GM21737 (cell line): Measurements from ENCODE around the gene SERPINI2.

Experiments
- ATAC-seq: cut with Tn5 transposase; IDR thresholded peaks from one replicate; pipeline ENCODE4 v1.9.1; 2021; ENCODE audit warnings: mild to moderate bottlenecking, moderate library complexity; ENCODE audit not compliant: unreplicated experiment

SERPINI2 gene, protein sequence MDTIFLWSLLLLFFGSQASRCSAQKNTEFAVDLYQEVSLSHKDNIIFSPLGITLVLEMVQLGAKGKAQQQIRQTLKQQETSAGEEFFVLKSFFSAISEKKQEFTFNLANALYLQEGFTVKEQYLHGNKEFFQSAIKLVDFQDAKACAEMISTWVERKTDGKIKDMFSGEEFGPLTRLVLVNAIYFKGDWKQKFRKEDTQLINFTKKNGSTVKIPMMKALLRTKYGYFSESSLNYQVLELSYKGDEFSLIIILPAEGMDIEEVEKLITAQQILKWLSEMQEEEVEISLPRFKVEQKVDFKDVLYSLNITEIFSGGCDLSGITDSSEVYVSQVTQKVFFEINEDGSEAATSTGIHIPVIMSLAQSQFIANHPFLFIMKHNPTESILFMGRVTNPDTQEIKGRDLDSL

DNA sequence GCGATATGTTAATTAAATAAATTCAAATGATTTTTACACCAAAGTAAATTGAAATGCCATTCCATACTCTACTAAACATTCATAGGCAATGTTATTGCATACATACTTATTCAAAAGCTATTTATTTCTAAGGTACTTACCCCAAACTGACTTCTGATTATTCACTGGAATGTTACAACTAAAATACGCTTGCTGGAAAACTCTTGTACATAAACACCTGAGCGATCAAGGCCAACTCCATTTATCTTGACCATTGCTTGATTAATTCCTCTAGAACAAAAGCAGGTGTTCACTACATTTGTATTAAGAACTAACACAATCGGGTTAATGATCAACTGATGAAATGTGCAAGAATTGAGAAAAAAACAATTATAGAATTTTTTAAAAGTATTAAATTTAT lies at the start of gene SERPINI2:
TSS of gene SERPINI2 (minus strand) at position 180 of the 400 bp plus-strand sequence. CDS start 2,208 bp downstream, outside the sequence.
- no peak for ATAC-seq

DNA sequence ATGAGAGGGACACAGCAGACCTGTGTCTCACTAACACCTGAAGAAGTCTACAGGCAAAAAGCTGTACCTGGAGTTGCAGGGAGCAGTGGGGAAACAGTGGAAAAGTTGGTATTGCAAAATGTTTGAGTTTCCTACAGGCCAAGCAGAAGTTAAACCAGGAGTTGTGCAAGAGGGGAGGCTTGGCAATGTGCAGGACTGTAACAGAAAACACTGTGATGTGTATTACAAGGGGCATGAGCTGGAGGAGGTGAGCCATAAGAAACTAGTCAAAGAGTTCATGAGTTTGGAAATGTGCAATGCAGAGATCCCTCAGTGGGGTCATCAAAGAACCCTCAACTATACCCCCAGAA lies 47.1 kb upstream of the SERPINI2 start:
- ATAC-seq, result no peak

DNA sequence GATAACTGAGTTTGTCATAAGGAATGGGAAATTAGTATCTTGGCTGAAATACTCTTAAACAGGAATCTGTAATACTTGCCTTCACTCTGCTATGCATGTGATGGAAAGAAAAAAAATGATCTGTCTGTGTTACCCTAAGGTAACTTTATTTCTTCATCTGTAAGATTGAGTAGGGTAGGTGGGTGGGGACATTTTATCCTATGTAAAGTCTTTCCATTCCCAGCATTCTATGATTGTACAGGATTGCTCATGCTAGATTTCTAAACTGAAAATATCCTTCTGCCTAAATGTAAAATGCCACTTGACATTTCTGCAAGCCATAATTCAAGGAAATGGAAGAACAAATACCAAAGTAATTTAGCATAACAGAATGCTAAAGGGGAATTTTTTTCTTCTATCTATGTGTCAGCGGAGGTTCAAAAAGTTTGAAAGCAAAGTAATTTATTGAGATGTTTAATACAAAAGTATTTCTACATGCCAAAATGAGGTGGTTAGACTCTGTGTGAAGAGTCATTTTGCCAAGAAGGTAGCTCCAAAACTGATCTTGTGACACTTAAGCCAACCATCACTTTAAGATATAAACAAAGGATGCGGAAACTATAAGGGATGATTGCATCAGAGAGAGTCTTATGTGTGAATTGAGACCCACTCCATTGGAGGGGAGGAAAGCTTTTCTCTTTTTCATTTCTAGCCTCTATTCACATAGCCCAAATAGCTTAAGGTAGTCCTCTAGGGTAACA lies 46.6 kb upstream of the SERPINI2 start:
- ATAC-seq, result no peak

DNA sequence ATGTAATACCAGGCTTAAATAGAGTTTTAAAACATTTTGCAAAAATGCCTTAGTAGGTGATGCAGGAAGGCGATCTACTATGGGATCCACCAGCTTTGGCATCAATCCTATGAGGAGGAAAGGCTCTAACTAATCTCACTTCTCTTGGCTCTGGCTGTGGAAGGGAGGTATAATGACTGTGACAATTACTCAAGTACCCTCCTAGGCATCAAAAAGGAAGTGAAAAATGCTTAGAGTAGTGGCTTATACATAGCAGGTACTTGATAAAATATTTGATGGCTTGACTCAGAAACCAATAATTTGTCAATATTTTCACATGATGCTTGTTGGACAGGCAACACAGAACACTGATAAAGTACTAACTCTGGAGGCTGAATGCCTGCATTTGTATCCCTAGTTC lies 34.1 kb upstream of the SERPINI2 start:
- ATAC-seq, result no peak

DNA sequence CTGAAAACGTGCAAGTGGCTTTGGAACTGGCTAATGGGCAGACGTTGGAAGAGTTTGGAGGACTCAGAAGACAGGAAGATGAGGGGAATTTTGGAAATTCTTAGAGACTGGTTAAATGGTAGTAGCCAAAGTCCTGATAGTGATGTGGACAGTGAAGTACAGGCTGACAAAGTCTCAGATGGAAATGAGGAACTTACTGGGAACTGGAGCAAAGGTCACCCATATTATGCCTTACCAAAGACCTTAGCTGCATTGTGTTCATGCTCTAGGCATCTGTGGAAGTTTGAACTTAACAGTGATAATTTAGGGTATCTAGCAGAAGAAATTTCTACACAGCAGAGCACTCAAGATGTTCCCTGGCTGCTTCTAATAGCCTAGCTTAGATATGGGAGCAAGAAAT lies 28.6 kb upstream of the SERPINI2 start:
- no peak for ATAC-seq

DNA sequence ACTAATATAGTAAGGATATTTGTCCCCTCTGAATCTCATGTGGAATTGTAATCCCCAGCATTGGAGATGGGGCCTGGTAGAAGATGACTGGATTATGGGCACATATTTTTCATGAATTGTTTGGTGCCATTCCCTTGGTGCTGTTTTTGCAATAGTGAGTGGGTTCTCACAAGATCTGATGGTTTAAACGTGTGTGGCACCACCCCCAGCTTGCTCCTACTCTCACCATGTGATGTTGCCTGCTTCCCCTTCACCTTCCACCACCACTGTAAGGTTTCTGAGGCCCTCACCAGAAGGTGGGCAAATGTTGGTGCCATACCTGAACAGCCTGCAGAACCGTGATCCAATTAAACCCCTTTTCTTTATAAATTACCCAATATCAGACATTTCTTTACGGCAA lies 28.1 kb upstream of the SERPINI2 start:
- no peak for ATAC-seq

DNA sequence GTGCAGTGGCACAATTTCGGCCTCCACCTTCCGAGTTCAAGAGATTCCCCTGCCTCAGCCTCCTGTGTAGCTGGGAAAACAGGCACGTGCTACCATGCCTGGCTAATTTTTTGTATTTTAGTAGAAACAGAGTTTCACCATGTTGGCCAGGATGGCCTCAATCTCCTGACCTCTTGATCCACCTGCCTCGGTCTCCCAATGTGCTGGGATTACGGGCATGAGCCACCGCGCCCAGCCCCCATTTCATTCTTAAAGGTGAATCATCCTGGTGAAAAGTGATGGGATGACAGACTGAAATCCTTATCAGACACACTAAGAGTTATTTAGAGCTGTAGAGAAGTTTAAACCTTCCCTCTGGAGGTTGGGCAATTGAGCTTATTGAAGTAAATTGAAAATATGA lies 24.1 kb upstream of the SERPINI2 start:
- no peak for ATAC-seq

DNA sequence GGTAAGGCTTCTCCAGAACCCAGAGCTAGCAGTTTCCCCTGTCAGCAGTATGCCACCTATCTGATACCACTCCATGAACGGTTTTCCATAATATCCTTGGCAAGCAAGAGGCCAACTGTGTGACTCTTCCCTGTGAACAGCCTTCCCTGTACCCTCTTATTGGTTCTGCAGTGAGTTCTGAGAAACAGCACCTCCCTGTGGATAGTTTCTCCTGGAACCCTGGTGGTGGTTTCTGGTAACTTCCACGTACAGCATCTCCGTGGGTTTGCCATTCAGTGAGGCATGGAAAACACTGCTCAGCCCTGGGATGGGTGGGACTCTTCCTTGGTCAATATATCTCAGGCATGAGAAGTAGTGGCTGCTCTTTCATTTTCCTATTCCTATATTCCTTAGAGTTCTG lies 19.4 kb upstream of the SERPINI2 start:
- no peak for ATAC-seq

DNA sequence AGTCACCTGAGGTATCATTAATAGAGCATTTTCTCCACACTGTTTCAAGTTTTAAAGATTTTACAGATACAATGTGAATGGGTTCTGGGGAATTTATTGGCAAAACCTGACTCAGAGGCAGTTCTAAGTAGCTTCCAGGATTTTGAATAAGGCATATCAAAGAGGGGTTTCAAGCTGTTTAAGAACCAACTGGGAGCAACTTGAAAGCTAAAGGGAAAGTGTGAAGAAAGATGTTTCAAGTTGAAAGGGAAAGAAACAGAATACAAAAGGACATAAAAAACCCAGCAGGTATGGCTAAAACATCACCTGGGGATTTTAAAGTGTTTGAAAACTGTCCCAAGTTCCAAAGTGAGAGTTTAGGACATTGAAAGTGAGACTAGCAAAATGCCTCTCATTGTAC lies 17.8 kb upstream of the SERPINI2 start:
- no peak for ATAC-seq

DNA sequence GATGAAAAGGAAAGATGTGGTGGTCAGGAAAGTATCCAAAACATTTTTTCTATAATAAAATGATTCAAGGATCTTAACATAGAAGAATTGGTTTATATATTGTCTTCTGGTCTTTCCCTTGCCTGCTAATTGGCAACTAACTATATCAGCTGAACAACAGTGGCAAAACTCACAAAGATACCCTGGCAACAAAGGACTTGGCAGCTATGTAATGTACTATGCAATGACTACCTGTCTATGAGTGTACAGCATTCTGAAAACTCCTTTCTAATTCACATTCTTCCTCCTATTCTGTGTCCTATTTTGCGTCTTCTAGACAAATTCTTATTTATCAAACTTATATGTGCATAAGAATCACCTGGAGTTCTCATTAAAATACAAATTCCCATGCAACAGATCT lies 15.7 kb upstream of the SERPINI2 start:
- ATAC-seq, result no peak

DNA sequence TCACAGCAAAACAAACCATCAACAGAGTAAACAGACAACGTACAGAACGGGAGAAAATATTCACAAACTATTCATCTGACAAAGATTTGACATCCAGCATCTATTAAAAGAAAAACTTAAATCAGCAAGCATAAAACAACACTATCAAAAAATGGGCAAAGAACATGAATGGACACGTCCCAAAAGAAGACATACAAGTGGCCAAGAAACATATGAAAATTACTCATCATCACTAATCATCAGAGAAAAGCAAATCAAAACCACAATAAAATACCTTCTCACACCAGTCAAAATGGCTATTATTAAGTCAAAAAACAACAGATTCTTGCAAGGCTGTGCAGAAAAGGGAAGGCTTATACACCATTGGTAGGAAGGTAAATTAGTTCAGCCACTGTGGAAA lies 13.7 kb upstream of the SERPINI2 start:
- ATAC-seq, result no peak

DNA sequence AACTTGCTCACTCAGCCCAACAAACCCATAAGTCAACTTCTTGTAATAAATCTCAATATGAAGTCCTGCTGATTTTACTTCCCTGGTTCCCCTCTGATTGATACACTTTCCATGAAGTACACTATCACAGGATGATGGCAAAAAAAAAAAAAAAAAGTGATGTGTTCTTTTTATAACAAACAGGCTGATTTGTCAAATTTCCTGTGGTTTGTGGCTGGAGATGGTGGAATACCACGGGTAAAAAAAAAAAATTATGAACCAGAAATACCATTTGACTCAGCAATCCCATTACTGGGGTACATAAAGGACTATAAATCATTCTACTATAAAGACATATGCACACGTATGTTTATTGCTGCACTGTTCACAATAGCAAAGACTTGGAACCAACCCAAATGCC lies 10.7 kb upstream of the SERPINI2 start:
- no peak for ATAC-seq

DNA sequence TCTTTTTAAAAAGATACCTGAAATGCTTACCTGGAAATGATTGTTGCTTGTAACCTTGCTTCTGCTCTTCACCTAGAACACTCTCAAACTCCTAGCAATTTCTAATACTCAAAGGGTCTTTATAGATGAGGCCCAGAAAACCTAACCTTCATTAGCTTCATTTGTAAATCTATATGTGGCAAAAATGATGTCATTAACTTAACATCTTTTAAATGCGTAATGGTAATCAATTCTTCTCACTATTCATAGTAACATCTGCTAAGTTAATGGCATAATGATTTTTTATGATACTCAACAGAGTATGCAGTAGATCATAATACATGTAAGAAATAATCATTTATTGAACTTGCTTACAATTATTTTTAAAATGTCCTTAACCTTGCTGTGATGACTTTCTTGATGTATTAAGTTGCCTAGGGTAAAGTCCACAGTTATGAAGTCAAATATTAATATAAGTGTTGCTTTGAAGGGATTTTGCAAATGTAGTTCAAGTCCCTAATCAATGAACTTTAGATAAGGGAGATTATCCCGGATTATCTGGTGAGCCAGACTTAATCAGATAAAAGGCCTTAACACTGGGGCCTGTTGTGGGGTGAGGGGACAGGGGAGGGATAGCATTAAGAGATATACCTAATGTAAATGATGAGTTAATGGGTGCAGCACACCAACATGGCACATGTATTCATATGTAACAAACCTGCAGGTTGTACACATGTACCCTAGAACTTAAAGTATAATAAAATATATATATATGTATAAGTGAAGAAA lies 10.1 kb upstream of the SERPINI2 start:
- no peak for ATAC-seq

DNA sequence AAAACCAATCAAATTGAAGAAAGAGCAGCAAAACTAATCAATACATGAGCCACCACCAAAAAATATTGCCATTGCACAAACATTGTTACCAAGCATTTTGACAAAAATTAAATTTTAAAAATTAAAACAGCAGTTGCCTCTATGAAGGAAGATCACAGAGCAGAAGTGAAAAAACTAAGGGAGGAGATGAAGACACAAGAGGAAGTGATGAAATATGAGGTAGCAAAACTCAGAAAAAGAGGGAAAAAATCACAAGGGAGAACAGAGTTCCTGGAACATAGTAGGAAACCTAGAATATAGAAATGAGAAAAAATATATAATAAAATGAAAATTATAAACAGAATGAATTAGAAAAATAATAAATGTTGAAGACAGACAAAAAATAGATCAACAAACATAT lies 7.3 kb upstream of the SERPINI2 start:
- ATAC-seq, result no peak

DNA sequence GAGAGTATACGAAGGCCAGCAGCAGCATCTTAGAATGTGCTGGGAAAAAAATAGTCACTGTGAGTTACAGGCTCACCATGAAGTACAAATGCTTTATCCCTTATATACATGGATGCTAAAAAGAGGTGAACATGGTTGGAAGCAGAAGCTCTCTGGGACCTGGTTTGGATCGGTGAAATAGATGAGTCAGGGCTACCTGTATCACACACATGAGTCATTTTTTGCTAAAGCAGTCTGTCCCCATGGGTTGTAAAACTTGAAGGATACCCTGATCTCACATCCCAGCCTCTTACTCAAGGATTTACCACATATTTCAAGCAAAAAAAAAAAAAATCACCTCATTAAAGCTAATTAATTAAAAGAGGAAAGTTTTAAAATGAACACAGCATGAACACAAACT lies 6.9 kb upstream of the SERPINI2 start:
- no peak for ATAC-seq

DNA sequence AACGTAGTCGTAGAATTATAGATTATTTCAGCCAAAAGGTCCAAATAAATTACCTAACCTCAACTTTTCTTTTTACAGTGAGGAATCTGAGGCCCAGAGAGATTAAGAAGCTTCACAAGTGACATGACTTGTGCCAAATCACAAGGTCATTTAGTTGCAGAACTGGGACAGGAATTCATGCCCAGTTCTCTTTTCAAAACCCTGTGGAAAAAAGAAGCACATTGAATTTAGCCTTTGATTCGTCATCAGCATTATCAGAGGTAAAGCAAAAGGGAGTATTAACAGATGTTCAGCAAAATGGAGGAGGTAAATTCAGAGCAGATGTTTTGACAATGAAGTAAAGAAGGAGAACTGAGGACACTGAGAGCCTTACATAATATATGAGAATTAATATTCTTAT lies 4.5 kb downstream of the SERPINI2 start:
- no peak for ATAC-seq

DNA sequence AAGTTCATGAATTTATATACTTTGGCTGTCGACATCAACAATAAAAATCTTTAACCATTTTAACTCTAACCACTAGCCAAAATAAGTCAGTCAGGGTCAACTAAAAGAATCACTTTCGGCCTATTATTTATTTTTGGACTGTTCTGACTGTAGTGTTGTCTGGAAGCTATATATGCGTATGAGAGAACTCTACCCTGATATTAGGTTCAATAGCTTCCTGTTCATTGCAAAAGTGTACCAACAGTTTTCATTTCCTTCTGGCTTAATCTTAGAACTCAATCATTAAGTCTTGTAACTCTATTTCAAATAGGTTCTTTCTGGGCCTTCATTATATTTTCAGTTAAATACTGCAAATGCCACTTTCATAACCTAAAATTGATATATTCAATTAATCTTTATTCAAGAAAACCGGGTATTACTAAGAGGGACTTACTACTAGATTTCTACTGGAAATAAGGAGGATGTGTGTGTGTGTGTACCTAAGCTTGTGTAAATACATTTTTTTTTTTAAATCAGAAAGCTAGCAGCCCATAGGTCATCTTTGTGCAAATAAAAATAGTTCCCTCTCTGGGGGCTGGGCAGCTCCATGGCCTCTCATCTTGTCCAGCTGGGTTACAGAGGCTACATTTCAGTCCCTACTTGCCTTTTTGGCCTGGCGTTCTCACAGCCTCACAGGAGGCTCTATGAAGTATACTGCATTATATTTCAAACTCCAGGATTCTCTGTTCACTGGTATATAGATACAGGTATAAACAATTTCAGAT lies 5.8 kb downstream of the SERPINI2 start:
- no peak for ATAC-seq

DNA sequence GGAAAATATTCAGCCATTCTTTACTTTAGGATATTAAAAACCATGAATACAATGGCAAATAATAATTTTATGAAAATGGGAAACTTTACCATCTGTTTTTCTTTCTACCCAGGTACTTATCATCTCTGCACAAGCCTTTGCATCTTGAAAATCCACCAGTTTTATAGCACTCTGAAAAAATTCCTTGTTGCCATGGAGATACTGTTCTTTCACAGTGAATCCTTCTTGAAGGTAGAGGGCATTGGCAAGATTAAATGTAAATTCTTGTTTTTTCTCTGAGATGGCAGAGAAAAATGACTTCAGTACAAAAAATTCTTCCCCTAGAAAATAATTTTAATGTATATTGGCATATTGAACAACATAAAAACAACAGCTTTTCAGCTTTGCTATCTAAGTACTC lies 6.9 kb downstream of the SERPINI2 start:
- no peak for ATAC-seq

DNA sequence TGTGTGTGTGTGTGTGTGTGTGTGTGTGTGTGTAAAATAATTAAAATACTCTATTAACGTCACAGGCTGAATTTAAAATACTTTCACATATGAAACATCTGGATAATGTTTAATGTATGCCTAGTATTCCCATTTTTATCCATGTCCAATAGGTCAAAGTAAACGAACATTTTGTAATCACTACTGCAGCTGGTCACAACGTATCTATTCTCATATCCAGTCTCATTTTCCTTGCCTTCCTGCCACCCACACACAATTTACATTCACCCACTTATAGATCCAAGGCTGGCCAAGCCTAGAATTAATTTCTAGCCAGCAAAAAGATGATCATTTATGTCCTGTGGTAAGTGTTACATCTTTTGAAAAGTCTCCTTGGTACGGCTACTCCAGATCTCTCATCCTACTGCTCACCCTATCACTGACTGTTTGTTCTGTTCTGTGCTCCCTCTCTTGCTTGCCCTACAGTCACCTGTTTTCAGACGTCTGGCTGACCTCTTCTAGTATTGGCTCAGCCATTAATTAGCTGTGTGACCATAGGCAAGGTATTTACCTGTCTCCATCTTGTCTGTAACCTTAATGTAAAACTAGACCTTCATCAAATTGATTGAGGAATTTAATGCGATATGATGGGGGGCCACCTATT lies 17.6 kb downstream of the SERPINI2 start:
- ATAC-seq, result no peak

DNA sequence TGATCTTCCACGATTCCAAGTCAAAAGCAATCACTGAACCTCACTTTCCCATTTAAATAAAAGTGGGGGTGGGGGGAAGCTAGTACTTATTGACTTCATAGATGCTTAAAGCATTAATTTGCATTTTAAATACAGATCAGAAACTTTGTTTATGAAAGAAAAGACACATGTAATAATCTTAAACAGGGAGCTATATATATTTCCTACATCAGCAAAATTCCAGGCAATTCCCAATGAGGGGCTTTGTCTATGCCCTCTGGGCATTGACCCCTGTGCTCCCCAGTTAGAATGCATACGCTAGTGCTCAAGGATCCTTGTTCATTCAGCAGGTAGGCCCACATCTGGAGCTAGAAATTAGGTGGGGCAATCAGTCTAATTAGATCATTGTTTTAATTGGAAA lies 20.0 kb downstream of the SERPINI2 start:
- ATAC-seq, result no peak

DNA sequence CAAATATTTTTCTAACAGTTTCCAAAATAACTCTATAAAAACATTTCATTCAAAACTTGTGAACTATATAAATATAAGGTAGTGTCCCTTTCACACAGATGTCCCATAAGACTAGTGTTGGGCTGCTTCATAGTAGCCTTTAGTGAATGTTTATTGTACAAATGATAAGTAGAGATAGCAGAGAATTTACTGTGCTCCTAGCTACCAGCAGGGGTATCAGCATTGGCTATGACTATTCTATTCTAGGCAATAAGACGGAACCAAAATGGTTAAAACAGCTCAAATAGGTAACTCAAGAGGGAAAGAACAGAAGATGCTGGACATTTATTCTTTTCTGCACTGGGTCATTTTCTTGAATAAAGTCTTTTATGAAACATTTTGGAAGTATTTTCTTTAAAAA lies 22.6 kb downstream of the SERPINI2 start:
- ATAC-seq, result no peak
